Stimulated activated naive CD8-positive, alpha-beta T cell treated with anti-CD3 and anti-CD28 coated beads, Interleukin-15, amount 100 ng/mL, for 72 hours (primary cell): ENCODE data around the gene CFAP68.

ENCODE experiments used
- ATAC-seq: fragments of 150-1000 bp; cut with Tn5 transposase; 2 replicates; pipeline ENCODE4 v1.10.0; 2021; ENCODE audit warnings: mild to moderate bottlenecking, moderate library complexity
- DNase-seq, 2 donors: peaks; one replicate each; pipeline ENCODE4 v3.0.0; 2021 to 2022
- H3K27ac Mint-ChIP-seq, 2 donors: one replicate each; pipeline ENCODE4 v1.8.0; 2022; ENCODE audit warnings: mild to moderate bottlenecking in 2 of 2, mixed read lengths in 2 of 2, moderate library complexity in 2 of 2
- H3K27me3 Mint-ChIP-seq: one replicate; pipeline ENCODE4 v1.8.0; 2022; ENCODE audit warnings: mixed read lengths
- H3K4me1 Mint-ChIP-seq: one replicate; pipeline ENCODE4 v1.8.0; 2022; ENCODE audit warnings: mild to moderate bottlenecking, mixed read lengths
- H3K4me3 Mint-ChIP-seq, 2 donors: one replicate each; pipeline ENCODE4 v1.8.0; 2022; ENCODE audit warnings: mild to moderate bottlenecking in 2 of 2, mixed read lengths in 2 of 2, moderate library complexity in 1 of 2
- H3K9me3 Mint-ChIP-seq, 2 donors: one replicate each; pipeline ENCODE4 v1.8.0; 2022; ENCODE audit warnings: mixed read lengths in 2 of 2

CFAP68 gene

GRCh38 chr11:111908639-111909305, 29.4 kb downstream of the CFAP68 start:
- Mint-ChIP-seq H3K4me1 (no peaks in the 10 kb centered on the region), H3K27ac (no peak overlapping the region), H3K4me3 (no peak overlapping the region), H3K27me3 (peaks cover 39% of the 10 kb centered on the region), H3K9me3 (peaks cover 0 to 6% of the 10 kb centered on the region in 2 donors)
- DNase-seq, result no peak
- no peak for ATAC-seq

- no peaks in the 10 kb centered on the region for H3K4me1 Mint-ChIP-seq
- ATAC-seq (no peak), DNase-seq (no peak)
- H3K9me3 Mint-ChIP-seq, result peaks cover 0 to 6% of the 10 kb centered on the region in 2 donors
- no peak overlapping the region for H3K4me3 Mint-ChIP-seq
- peak overlapping the region in 1 of 2 donors; percentile 19 for H3K27ac Mint-ChIP-seq
- peaks cover 45% of the 10 kb centered on the region for H3K27me3 Mint-ChIP-seq
Measured at GRCh38 chr11:111909378-111909777, 30.0 kb downstream of the CFAP68 start.

- H3K9me3 Mint-ChIP-seq, result no peaks in the 10 kb centered on the region
- no peak for DNase-seq
- H3K4me3 Mint-ChIP-seq, result no peak overlapping the region
- ATAC-seq, result no peak
- H3K27ac Mint-ChIP-seq, result no peak overlapping the region
- H3K4me1 Mint-ChIP-seq, result no peaks in the 10 kb centered on the region
- peaks cover 56% of the 10 kb centered on the region for H3K27me3 Mint-ChIP-seq
Measured at GRCh38 chr11:111910676-111911562, 31.6 kb downstream of the CFAP68 start.

- DNase-seq, result no peak
- Mint-ChIP-seq H3K27me3 (peaks cover 64% of the 10 kb centered on the region), H3K27ac (no peak within 1 kb of the TSS), H3K4me1 (no peaks in the 10 kb centered on the region), H3K9me3 (no peaks in the 10 kb centered on the region), H3K4me3 (no peak within 1 kb of the TSS)
- ATAC-seq, result no peak
Measured at GRCh38 chr11:111911563-111912401, 32.4 kb downstream of the CFAP68 start, which contains the start of gene CRYAB. Gene CRYAB, minus strand, starts transcription at chr11:111911770. Its CDS starts 46 bp downstream, at chr11:111911724.

GRCh38 chr11:111912535-111912934, 33.2 kb downstream of the CFAP68 start, which contains the start of gene HSPB2:
Gene HSPB2, plus strand, starts transcription at chr11:111912734. Its CDS starts 96 bp downstream, at chr11:111912830.
- ATAC-seq, result peak; percentile 46
- no peak for DNase-seq

GRCh38 chr11:111913031-111913861, 33.9 kb downstream of the CFAP68 start:
- DNase-seq, result no peak
- H3K27ac Mint-ChIP-seq, result no peak overlapping the region
- H3K4me1 Mint-ChIP-seq, result no peaks in the 10 kb centered on the region
- no peaks in the 10 kb centered on the region for H3K9me3 Mint-ChIP-seq
- no peak for ATAC-seq
- no peak overlapping the region for H3K4me3 Mint-ChIP-seq
- peaks cover 72% of the 10 kb centered on the region for H3K27me3 Mint-ChIP-seq

More at GRCh38 chr11:111912535-111912934, 33.2 kb downstream of the CFAP68 start, which contains the start of gene HSPB2:
- peaks cover 72% of the 10 kb centered on the region for H3K27me3 Mint-ChIP-seq
- H3K4me1 Mint-ChIP-seq, result no peaks in the 10 kb centered on the region
- no peaks in the 10 kb centered on the region for H3K9me3 Mint-ChIP-seq
- H3K27ac Mint-ChIP-seq, result no peak within 1 kb of the TSS
- H3K4me3 Mint-ChIP-seq, result no peak within 1 kb of the TSS

- H3K4me3 Mint-ChIP-seq, result no peak overlapping the region
- H3K27me3 Mint-ChIP-seq, result peaks cover 72% of the 10 kb centered on the region
- no peak for DNase-seq
- H3K9me3 Mint-ChIP-seq, result no peaks in the 10 kb centered on the region
- no peak overlapping the region for H3K27ac Mint-ChIP-seq
- no peak for ATAC-seq
- H3K4me1 Mint-ChIP-seq, result no peaks in the 10 kb centered on the region
Measured at GRCh38 chr11:111913997-111914396, 34.7 kb downstream of the CFAP68 start.

GRCh38 chr11:111916768-111917167, 37.4 kb downstream of the CFAP68 start:
- ATAC-seq, result no peak
- Mint-ChIP-seq H3K27me3 (peaks cover 59% of the 10 kb centered on the region), H3K27ac (peak overlapping the region in 1 of 2 donors; percentile 34), H3K4me1 (no peaks in the 10 kb centered on the region), H3K4me3 (no peak overlapping the region), H3K9me3 (no peaks in the 10 kb centered on the region)
- DNase-seq, result no peak

GRCh38 chr11:111917312-111917711, 38.0 kb downstream of the CFAP68 start:
- no peak for ATAC-seq
- H3K27ac Mint-ChIP-seq, result no peak overlapping the region
- H3K9me3 Mint-ChIP-seq, result no peaks in the 10 kb centered on the region
- H3K4me3 Mint-ChIP-seq, result no peak overlapping the region
- DNase-seq, result no peak
- H3K4me1 Mint-ChIP-seq, result no peaks in the 10 kb centered on the region
- peaks cover 54% of the 10 kb centered on the region for H3K27me3 Mint-ChIP-seq

GRCh38 chr11:111917788-111918187, 38.4 kb downstream of the CFAP68 start:
- H3K4me3 Mint-ChIP-seq, result no peak overlapping the region
- no peak for ATAC-seq
- H3K4me1 Mint-ChIP-seq, result peaks cover under 1% of the 10 kb centered on the region
- H3K27ac Mint-ChIP-seq, result peak overlapping the region in 1 of 2 donors; percentile 12
- peaks cover 49% of the 10 kb centered on the region for H3K27me3 Mint-ChIP-seq
- DNase-seq, result no peak
- H3K9me3 Mint-ChIP-seq, result no peaks in the 10 kb centered on the region

- H3K27me3 Mint-ChIP-seq, result peaks cover 46% of the 10 kb centered on the region
- H3K27ac Mint-ChIP-seq, result peak within 1 kb of the TSS in 1 of 2 donors; percentile 12
- no peak for DNase-seq
- H3K9me3 Mint-ChIP-seq, result no peaks in the 10 kb centered on the region
- peaks cover 9% of the 10 kb centered on the region for H3K4me1 Mint-ChIP-seq
- no peak for ATAC-seq
- no peak within 1 kb of the TSS for H3K4me3 Mint-ChIP-seq
Measured at GRCh38 chr11:111918390-111919256, 39.3 kb downstream of the CFAP68 start, which contains the start of gene C11orf52. Gene C11orf52, plus strand, starts transcription at chr11:111918913. Its CDS starts 60 bp downstream, at chr11:111918973.

- Mint-ChIP-seq H3K9me3 (no peaks in the 10 kb centered on the region), H3K4me3 (no peak overlapping the region), H3K4me1 (peaks cover 20% of the 10 kb centered on the region), H3K27ac (no peak overlapping the region), H3K27me3 (peaks cover 38% of the 10 kb centered on the region)
- DNase-seq (no peak), ATAC-seq (no peak)
Measured at GRCh38 chr11:111920908-111921307, 41.6 kb downstream of the CFAP68 start.

- H3K4me3 Mint-ChIP-seq, result no peak overlapping the region
- peaks cover 28% of the 10 kb centered on the region for H3K4me1 Mint-ChIP-seq
- DNase-seq, result no peak
- no peak overlapping the region for H3K27ac Mint-ChIP-seq
- no peak for ATAC-seq
- no peaks in the 10 kb centered on the region for H3K9me3 Mint-ChIP-seq
- H3K27me3 Mint-ChIP-seq, result peaks cover 31% of the 10 kb centered on the region
Measured at GRCh38 chr11:111921541-111922230, 42.3 kb downstream of the CFAP68 start.
